Neuronal stem cell (in vitro differentiated cells): ENCODE measurements around the gene MIOX.
"Not testable (repeated sequence)": the region's sequence is repeated elsewhere in the genome, so short reads cannot be mapped to it uniquely, and the experiment has no call there.

Source experiments
- DNase-seq: peaks from one replicate; pipeline ENCODE4 v3.0.0-alpha.2; 2013; ENCODE audit warnings: low spot score
- H2AFZ ChIP-seq: one replicate; pipeline ENCODE4 v1.6.1; 2013; ENCODE audit warnings: mild to moderate bottlenecking, low read length, inconsistent platforms
- H2AK5ac ChIP-seq: 2 replicates; pipeline ENCODE4 v1.6.1; 2013; ENCODE audit warnings: low read depth, mild to moderate bottlenecking, inconsistent platforms, low read length, moderate library complexity, mixed read lengths
- H2BK120ac ChIP-seq: 2 replicates; pipeline ENCODE4 v1.6.1; 2013; ENCODE audit warnings: low read depth, mild to moderate bottlenecking, inconsistent platforms, low read length, moderate library complexity, mixed read lengths
- H2BK12ac ChIP-seq: one replicate; pipeline ENCODE4 v1.6.1; 2013; ENCODE audit warnings: low read length, inconsistent platforms
- H2BK15ac ChIP-seq: 2 replicates; pipeline ENCODE4 v1.6.1; 2013; ENCODE audit warnings: mild to moderate bottlenecking, low read length, inconsistent platforms, mixed read lengths
- H2BK5ac ChIP-seq: one replicate; pipeline ENCODE4 v1.6.1; 2013; ENCODE audit warnings: inconsistent platforms, mild to moderate bottlenecking, low read length, moderate library complexity
- H3K14ac ChIP-seq: one replicate; pipeline ENCODE4 v1.6.1; 2013; ENCODE audit warnings: low read length, inconsistent platforms
- H3K18ac ChIP-seq: 2 replicates; pipeline ENCODE4 v1.6.1; 2013; ENCODE audit warnings: low read length, inconsistent platforms
- H3K23ac ChIP-seq: 2 replicates; pipeline ENCODE4 v1.6.1; 2013; ENCODE audit warnings: low read depth, mild to moderate bottlenecking, mixed read lengths, low read length, inconsistent platforms; ENCODE audit not compliant: poor library complexity
- H3K27ac ChIP-seq: replicated peaks from 3 replicates; pipeline ENCODE4 v1.5.1; 2013; ENCODE audit warnings: low read length, inconsistent platforms
- H3K27me3 ChIP-seq, 3 experiments: 2 replicates each; pipeline ENCODE4 v1.6.1; 2013; ENCODE audit warnings: low read length in 3 of 3, mild to moderate bottlenecking in 2 of 3, inconsistent platforms in 1 of 3, low read depth in 1 of 3, mixed read lengths in 1 of 3, moderate library complexity in 1 of 3; ENCODE audit not compliant: control insufficient read depth in 3 of 3, insufficient read depth in 3 of 3
- H3K36me3 ChIP-seq, 2 donors: replicated peaks in 1 of 2; 2 replicates each; pipeline ENCODE4 v1.6.1; 2013; ENCODE audit warnings: low read length in 2 of 2; ENCODE audit not compliant: control insufficient read depth in 2 of 2, insufficient read depth in 2 of 2
- H3K4ac ChIP-seq: 2 replicates; pipeline ENCODE4 v1.6.1; 2013; ENCODE audit warnings: inconsistent platforms, mild to moderate bottlenecking, low read length, moderate library complexity
- H3K4me1 ChIP-seq, 2 donors: 1 replicate in 1 of 2; 2 replicates in 1 of 2; pipeline ENCODE4 v1.6.1; 2013; ENCODE audit warnings: low read length in 2 of 2, low read depth in 1 of 2; ENCODE audit not compliant: control insufficient read depth in 2 of 2, insufficient read depth in 1 of 2
- H3K4me2 ChIP-seq: one replicate; pipeline ENCODE4 v1.6.1; 2013; ENCODE audit warnings: mild to moderate bottlenecking, low read length, inconsistent platforms; ENCODE audit not compliant: insufficient read depth, poor library complexity, severe bottlenecking
- H3K4me3 ChIP-seq, 2 donors: 2 replicates each; pipeline ENCODE4 v1.5.1; 2013; ENCODE audit warnings: low read length in 2 of 2, mild to moderate bottlenecking in 2 of 2, inconsistent platforms in 1 of 2, moderate library complexity in 1 of 2
- H3K79me1 ChIP-seq: one replicate; pipeline ENCODE4 v1.6.1; 2013; ENCODE audit warnings: low read depth, mild to moderate bottlenecking, inconsistent platforms, low read length, moderate library complexity
- H3K9ac ChIP-seq: one replicate; pipeline ENCODE4 v1.6.1; 2013; ENCODE audit warnings: mild to moderate bottlenecking, low read depth, low read length, inconsistent platforms; ENCODE audit not compliant: poor library complexity
- H3K9me3 ChIP-seq, 2 donors: replicated peaks in 1 of 2; 2 replicates each; pipeline versions ENCODE3 to v1.6.1; 2013; ENCODE audit warnings: low read length in 2 of 2, mild to moderate bottlenecking in 2 of 2, inconsistent platforms in 1 of 2, low read depth in 1 of 2, mixed read lengths in 1 of 2, moderate library complexity in 1 of 2; ENCODE audit not compliant: control insufficient read depth in 2 of 2, insufficient read depth in 1 of 2
- H4K8ac ChIP-seq: one replicate; pipeline ENCODE4 v1.6.1; 2013; ENCODE audit warnings: low read depth, mild to moderate bottlenecking, inconsistent platforms, low read length, moderate library complexity
- H4K91ac ChIP-seq: one replicate; pipeline ENCODE4 v1.6.1; 2013; ENCODE audit warnings: low read length, low read depth, mild to moderate bottlenecking, inconsistent platforms; ENCODE audit not compliant: poor library complexity
- WGBS, 2 donors: extraction: QIAGEN DNeasy Blood & Tissue Kit; methylation state at CpG; one replicate each; pipeline ENCODE4 v1.1.7; 2013; ENCODE audit warnings: missing lambda C conversion rate in 2 of 2, mixed read lengths in 1 of 2; ENCODE audit not compliant: insufficient read length in 2 of 2, insufficient replicate concordance in 1 of 2; ENCODE audit errors: extremely low coverage in 2 of 2; 5-methylcytosine and 5-hydroxymethylcytosine counted together

MIOX gene

GRCh38 chr22:50533856-50534711 lies 47.4 kb downstream of the MIOX start:
- H4K8ac ChIP-seq, H3K27ac ChIP-seq, DNase-seq: not testable (repeated sequence)

GRCh38 chr22:50535113-50535512 lies 48.5 kb downstream of the MIOX start:
- H3K4me1 ChIP-seq: peaks cover 7 to 9% of the 10 kb centered on the region in 2 donors
- peak overlapping the region; percentile 41 for H2BK12ac ChIP-seq
- H2BK5ac ChIP-seq: no peak overlapping the region
- H3K27ac ChIP-seq: no peak overlapping the region
- H3K9ac ChIP-seq: no peak overlapping the region
- H3K9me3 ChIP-seq: peaks cover 3 to 11% of the 10 kb centered on the region in 2 donors
- no peak overlapping the region for H4K8ac ChIP-seq
- no peak overlapping the region for H2BK15ac ChIP-seq
- no CpG with 5 or more reads among the region's 8 CpGs for whole genome bisulfite sequencing, 2 donors
- H2AFZ ChIP-seq: no peak overlapping the region
- H3K23ac ChIP-seq: no peak overlapping the region
- H2BK120ac ChIP-seq: no peak overlapping the region
- H3K4me2 ChIP-seq: no peak overlapping the region
- H3K4me3 ChIP-seq: no peak overlapping the region
- no peaks in the 10 kb centered on the region for H3K36me3 ChIP-seq
- no peak overlapping the region for H3K18ac ChIP-seq
- DNase-seq: no peak
- no peak overlapping the region for H3K14ac ChIP-seq
- no peaks in the 10 kb centered on the region for H3K79me1 ChIP-seq
- peaks cover 8 to 19% (median 14%) of the 10 kb centered on the region in 3 experiments for H3K27me3 ChIP-seq
- no peak overlapping the region for H2AK5ac ChIP-seq
- no peak overlapping the region for H4K91ac ChIP-seq
- H3K4ac ChIP-seq: no peak overlapping the region

More at GRCh38 chr22:50533856-50534711, 47.4 kb downstream of the MIOX start:
- H3K4me3 ChIP-seq, H2BK15ac ChIP-seq, H3K14ac ChIP-seq, H3K36me3 ChIP-seq, H3K4me2 ChIP-seq, H2BK120ac ChIP-seq, H2AK5ac ChIP-seq, H3K4me1 ChIP-seq, H2BK5ac ChIP-seq, H3K4ac ChIP-seq, H3K79me1 ChIP-seq, H3K18ac ChIP-seq, H3K9ac ChIP-seq, H2BK12ac ChIP-seq, H4K91ac ChIP-seq, H3K23ac ChIP-seq: not testable (repeated sequence)
- H3K9me3 ChIP-seq: peaks cover 6 to 15% of the 10 kb centered on the region in 2 donors
- H3K27me3 ChIP-seq: peaks cover 14 to 30% (median 14%) of the 10 kb centered on the region in 3 experiments
- WGBS, 2 donors: no CpG with 5 or more reads among the region's 21 CpGs
- peak overlapping the region; percentile 71 for H2AFZ ChIP-seq

- H3K4me2 ChIP-seq: no peak overlapping the region
- no peak overlapping the region for H3K18ac ChIP-seq
These were observed 49.6 kb downstream of the MIOX start for GRCh38 chr22:50536226-50536625.

GRCh38 chr22:50537765-50538164 lies 51.1 kb downstream of the MIOX start:
- Histone ChIP-seq H2AFZ (peak overlapping the region; percentile 21), H3K4me1 (peaks cover 0 to 6% of the 10 kb centered on the region in 2 donors), H2BK5ac (no peak overlapping the region), H3K79me1 (no peaks in the 10 kb centered on the region), H3K14ac (no peak overlapping the region), H4K8ac (no peak overlapping the region), H3K27me3 (peaks cover 0 to 2% (median 0%) of the 10 kb centered on the region in 3 experiments), H4K91ac (no peak overlapping the region), H3K9ac (no peak overlapping the region), H2AK5ac (no peak overlapping the region), H3K23ac (no peak overlapping the region), H3K4ac (no peak overlapping the region), H3K27ac (no peak overlapping the region), H2BK120ac (no peak overlapping the region), H2BK15ac (no peak overlapping the region), H3K4me3 (no peak overlapping the region), H3K4me2 (no peak overlapping the region), H3K36me3 (no peaks in the 10 kb centered on the region), H2BK12ac (no peak overlapping the region), H3K9me3 (no peaks in the 10 kb centered on the region), H3K18ac (no peak overlapping the region)
- no peak for DNase-seq
- 100% methylated on average over 3 of the region's 13 CpGs; no CpG with 5 or more reads in 1 of the 2 donors for WGBS, 2 donors

More at GRCh38 chr22:50536226-50536625, 49.6 kb downstream of the MIOX start:
- peaks cover 0 to 8% (median 4%) of the 10 kb centered on the region in 3 experiments for H3K27me3 ChIP-seq
- no peak overlapping the region for H4K91ac ChIP-seq
- no peak overlapping the region for H2BK120ac ChIP-seq
- peaks cover 0 to 1% of the 10 kb centered on the region in 2 donors for H3K9me3 ChIP-seq
- H3K9ac ChIP-seq: no peak overlapping the region
- H3K36me3 ChIP-seq: no peaks in the 10 kb centered on the region
- H3K14ac ChIP-seq: no peak overlapping the region
- H2BK5ac ChIP-seq: no peak overlapping the region
- no peak overlapping the region for H2AK5ac ChIP-seq
- H2BK15ac ChIP-seq: no peak overlapping the region
- peaks cover 2 to 9% of the 10 kb centered on the region in 2 donors for H3K4me1 ChIP-seq
- WGBS, 2 donors: no CpG with 5 or more reads among the region's 3 CpGs
- no peak overlapping the region for H3K23ac ChIP-seq
- no peak overlapping the region for H3K4me3 ChIP-seq
- no peak overlapping the region for H2BK12ac ChIP-seq
- no peak overlapping the region for H3K27ac ChIP-seq
- no peak overlapping the region for H2AFZ ChIP-seq
- no peak overlapping the region for H3K4ac ChIP-seq
- no peak overlapping the region for H4K8ac ChIP-seq
- no peaks in the 10 kb centered on the region for H3K79me1 ChIP-seq
- no peak for DNase-seq
